ENCODE measurements around the gene ORAI1.
"Not testable (repeated sequence)": the region's sequence is repeated elsewhere in the genome, so short reads cannot be mapped to it uniquely, and the experiment has no call there.

ORAI1 gene

DNA sequence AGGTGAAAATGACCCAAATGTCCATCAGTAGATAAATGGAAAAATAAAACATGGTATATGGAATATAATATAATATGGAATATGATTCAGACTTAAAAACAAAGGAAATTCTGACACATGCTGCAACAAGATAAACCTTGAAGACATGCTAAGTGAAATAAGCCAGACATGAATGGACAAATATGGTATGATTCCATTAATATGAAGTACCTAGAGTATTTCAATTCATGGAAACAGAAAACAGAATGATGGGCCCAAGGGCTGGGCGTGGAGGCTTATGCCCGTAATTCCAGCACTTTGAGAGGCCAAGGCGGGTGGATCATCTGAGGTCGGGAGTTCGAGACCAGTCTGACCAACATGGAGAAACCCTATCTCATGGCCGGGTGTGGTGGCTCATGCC, 22.7 kb upstream of the ORAI1 start:
- no peak for DNase-seq (ENCODE audit: low read depth in 2 of 2)

DNA sequence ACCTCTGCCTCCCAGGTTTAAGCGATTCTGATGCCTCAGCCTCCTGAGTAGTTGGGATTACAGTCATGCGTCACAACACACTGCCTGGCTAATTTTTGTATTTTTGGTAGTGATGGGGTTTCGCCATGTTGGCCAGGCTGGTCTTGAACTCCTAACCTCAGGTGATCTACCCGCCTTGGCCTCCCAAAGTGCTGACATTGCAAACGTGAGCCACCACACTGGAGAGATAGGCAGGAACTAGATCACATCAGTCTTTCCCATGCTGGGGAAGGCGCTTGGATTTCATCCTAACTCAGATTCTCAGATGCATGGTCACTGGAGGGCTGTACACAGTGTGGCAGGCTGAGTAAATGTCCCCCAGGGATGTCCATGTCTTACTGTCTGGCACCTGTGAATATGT, 18.0 kb upstream of the ORAI1 start:
- no peak for DNase-seq (ENCODE audit: low read depth in 2 of 2)

DNA sequence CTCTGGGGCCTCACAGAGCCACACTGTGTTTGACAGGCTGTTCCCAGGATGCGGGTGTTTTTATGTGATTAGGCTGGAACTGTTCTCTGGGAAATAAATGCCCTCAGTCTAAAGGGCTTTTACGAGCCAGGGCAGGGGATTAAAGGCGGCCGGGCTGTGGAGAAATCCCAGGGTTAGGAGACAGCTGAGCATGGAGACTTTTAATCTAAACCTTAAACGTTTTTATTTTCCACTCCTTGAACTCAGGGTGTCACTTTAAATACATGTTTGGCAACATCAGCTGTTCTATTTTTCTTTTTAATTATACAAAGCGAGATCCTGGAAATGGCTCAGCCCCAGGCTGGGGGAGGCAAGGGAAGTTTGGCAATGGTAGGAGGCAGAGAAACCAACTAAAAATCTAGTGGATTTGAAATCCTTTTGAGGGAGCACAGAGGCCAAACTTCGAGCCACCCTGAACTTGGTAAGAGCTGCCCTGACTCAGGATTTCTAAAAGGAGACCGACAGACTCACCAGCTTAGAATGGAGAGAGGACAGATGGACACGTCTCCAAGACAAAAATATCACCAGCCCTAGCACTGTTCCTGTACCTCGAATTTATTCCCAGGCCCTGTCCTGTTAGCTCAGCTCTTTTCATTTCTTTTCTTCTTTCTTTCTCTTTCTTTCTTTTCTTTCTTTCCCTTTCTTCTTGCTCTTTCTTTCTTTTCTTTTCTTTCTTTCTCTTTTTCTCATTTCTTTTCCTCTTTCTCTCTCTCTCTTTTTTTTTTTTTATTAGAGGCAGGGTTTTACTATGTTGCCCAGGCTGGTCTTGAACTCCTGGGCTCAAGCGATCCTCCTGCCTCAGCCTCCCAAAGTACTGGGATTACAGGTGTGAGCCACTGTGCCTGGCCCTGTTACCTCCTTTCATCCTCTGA, 15.8 kb upstream of the ORAI1 start:
- DNase-seq (ENCODE audit: low read depth in 2 of 2) = no peak

DNA sequence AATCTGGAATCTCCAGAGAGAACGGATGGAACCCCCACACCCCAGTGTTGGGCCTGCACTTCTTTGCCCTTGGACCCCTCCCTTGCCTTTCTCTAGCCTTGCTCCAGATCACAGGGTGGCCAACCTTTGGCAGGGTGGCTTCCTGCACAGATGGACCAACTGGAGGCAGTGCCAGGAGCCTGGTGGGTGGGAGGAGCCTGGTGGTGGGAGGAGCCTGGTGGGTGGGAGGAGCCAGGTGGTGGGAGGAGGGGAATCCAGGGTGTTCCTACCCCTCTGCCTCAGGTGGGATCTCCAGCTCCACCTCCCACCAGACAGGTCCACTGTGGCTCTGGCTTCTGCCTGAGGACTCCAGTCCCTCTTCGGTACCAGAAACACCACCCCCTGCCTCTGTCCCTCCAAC, 15.0 kb upstream of the ORAI1 start:
- peak in 1 of 2 donors; percentile 27 for DNase-seq (ENCODE audit: low read depth in 2 of 2)

DNA sequence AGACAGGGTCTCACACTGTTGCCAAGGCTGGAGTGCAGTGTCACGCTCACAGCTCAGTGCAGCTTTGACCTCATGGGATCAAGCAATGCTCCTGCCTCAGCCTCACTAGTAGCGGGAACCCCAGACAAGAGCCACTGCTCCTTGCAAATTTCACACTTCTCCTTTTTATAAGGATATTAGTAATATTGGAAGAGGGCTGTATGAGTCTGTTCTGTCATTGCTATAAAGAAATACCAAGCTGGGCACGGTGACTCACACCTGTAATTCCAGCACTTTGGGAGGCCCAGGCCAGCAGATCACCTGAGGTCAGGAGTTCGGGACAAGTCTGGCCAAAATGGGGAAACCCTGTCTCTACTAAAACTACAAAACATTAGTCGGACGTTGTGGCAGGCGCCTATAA, 12.9 kb upstream of the ORAI1 start:
- DNase-seq (ENCODE audit: low read depth in 2 of 2) = no peak

DNA sequence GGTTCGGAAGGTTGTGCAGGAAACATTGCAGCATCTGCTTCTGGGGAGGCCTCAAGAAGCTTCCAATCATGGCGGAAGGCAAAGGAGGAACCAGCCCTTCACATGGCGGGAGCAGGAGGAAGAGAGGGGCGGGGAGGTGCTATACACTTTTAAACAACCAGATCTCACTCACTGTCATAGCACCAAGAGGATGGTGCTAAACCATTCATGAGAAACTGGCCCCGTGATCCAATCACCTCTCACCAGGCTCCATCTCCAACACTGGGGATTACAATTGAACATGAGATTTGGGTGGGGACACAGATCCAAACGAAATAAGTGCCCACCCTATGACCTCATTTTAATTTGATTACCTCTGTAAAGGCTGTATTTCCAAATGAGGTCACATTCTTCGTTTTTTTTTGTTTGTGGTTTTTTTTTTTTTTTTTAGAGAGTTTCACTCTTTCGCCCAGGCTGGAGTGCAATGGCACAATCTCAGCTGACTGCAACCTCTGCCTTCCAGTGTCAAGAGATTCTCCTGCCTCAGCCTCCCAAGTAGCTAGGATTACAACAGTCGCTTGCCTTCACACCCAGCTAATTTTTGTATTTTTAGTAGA, 11.4 kb upstream of the ORAI1 start:
- no peak for DNase-seq (ENCODE audit: low read depth in 2 of 2)

DNA sequence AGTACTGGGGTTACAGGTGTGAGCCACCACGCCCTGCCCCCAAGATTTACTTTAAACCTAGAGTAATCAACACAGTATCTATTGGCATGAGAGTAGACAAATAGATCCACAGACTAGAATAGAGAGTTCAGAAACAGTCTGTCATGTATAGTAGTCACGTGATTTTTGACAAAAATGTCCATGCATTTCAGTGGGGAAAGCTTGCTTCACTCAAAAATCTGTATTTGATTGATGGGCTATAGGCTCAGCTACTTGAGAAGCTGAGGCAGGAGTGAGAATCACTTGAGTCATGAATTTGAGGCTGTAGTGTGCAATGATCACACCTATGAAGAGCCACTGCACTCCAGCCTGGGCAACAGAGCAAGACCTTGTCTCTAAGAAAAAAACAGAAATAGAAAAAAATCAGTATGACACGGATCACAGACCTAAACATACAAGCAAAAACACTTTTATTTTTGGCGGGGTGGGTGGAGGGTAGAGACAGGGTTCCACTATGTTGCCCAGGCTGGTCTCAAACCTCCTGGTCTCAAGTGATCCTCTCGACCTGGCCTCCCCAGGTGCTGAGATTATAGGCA, 7.6 kb upstream of the ORAI1 start:
- no peak for DNase-seq (ENCODE audit: low read depth in 2 of 2)

DNA sequence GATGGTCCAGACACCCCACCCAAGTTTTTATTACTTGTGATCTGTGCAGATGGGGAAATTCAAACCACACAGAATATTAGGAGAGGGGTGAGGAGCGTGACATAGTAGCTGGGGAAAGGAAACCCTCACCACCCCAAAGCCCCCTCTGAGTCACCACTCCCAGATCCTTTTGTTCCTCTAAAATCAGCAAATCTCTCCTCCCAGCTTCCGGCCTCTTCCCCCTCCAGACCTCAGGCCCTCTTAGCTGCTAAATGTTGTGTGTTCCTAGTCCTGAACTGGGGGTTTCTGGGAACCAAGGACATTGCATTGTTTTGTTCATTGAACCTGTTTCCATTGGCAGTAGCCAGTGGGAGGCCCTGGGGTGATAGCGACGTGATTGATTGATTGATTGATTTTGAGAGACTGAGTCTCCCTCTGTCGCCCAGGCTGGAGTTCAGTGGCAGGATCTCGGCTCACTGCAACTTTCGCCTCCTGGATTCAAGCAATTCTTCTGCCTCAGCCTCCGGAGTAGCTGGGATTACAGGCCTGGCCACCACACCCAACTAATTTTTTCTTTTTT, 5.9 kb upstream of the ORAI1 start:
- no peak for DNase-seq (ENCODE audit: low read depth in 2 of 2)

DNA sequence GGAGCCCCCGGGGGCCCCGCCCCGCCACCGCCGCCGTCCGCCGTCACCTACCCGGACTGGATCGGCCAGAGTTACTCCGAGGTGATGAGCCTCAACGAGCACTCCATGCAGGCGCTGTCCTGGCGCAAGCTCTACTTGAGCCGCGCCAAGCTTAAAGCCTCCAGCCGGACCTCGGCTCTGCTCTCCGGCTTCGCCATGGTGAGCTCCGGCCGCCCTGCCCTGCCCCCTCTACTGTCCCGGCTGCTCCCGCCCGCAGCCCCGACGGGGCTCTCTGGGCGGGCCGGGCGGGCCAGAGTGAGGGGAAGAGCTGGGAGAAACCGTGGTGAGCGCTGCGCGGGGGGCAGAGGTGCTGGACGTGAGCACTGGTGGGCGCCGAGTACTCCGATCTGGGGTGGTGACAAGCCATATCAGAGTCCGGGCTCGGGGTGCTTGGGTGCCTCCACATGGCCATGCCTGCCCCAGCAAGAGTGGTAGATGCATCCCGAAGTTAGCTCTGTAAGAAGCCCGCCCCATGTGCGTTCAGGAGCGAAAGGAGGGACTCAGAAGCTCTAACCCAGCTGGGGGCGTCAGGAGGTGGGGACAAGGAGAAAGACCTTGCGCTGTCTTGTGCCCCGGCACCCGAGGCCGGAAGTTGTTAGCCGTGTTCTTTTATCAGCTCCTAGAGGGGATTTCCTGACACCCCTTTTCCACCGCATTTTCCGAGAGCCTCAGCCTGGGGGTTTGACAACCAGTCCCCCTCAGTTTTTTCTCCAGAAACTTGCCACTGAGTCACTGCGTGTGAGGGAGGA, 717 bp downstream of the ORAI1 start:
- DNase-seq (ENCODE audit: low read depth in 2 of 2) = peak; percentile 81 to 83

DNA sequence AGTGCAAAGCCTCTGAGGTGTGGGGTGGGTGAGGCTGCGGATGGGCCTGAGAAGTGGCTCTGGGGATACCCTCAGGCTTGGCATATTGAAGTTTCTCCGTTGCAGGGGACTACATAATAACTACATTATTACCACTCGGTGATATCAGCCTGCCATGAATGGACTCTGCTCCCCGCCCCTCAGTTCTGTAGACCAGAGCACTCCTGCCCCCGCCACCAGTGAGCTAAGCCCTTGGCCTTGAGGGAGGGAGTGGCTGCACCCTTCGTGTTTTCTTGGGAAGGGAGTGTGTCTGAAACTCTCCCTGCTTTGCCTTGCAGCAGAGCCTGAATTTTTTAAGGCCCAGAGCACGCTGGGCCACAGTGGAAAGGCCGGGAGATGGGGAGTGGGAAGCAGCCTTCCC, 1.7 kb downstream of the ORAI1 start:
- DNase-seq (ENCODE audit: low read depth in 2 of 2) = no peak

DNA sequence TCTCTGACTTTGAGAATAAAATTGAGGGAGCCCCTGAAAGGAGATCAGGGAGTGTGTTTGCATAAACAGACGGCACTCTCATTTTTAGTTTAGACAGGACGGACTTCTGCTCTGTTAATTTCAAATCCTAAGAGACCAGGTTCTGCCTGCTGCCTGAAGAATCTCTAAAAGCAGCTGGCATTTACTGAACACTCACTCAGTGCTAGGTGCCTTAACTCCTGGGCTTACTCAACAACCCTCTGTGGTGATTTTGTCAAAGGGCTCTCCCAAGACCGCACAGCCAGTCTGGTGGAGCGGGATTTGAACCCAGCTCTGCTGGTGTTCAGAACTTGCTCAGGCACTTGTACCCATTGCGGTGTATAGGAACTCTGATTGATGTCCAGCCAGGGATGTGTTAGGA, 2.2 kb downstream of the ORAI1 start:
- DNase-seq (ENCODE audit: low read depth in 2 of 2) = no peak

DNA sequence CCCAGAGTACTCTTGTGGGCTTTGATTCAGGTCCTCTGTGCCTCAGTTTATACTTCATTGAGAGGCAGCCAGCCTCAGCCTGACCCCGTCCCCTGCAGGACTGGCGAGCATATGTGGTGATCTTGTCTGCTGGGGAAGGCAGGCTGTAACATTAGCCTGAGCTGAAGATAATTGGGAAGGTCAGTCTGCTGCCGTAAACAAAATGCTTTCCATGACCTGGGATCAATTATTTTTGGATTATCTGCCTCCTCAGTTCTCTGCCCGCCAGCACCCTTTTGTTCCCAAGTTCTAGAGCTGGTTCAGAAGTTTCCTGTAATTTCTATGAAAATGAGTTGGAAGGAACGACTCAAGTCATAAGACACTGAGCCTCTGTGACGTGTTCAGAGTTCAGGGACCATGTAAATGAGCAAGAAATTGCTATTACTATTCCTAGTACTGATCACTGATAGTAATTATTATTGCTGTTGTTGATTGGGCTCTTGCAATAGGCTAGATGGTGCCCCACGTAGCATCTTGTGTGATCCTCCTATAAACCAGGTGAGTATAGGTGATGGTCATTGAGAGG, 4.5 kb downstream of the ORAI1 start:
- DNase-seq (ENCODE audit: low read depth in 2 of 2) = no peak

DNA sequence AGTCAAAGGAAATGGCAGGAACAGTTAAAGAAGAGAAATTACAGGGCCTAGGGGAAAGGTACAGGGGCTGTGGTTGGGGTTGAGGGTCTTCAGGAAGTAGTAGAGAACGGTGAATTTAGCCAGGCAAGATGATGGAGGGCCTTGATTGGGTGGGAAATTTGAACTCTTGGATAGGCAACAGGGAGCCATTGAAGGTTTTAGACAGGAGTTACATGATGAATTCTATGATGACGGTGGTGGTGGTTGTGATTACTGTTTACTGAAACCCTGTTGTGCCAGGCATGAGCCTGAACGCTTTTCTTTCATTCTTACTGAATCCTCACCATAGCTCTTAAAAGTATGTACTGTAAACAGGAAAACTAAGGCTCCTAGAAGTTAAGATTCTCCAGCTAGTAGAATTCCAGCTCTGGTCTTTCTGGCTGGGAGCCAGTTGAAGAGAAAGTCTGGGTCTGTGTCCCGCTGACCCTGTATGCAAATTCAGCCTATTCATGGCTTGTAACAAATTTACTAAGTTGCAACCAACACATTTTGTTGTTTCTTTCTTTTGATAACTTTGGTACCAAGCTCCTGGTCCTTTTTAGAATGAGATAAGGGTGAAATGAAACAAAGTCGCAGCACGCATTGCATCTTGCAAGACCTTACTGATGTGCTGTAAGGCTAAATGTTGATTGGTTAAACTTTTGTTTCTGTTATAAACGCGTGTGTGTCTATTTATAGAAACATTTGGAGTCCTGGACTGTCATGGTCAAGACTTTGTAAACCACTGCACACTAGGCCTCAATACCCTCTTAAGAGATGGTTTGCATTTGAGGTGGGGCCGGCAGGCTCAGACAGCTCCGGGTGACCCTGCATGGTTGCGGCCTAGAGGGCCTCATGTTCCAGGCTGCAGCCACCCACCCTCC, 6.0 kb downstream of the ORAI1 start:
- no peak for DNase-seq (ENCODE audit: low read depth in 2 of 2)

DNA sequence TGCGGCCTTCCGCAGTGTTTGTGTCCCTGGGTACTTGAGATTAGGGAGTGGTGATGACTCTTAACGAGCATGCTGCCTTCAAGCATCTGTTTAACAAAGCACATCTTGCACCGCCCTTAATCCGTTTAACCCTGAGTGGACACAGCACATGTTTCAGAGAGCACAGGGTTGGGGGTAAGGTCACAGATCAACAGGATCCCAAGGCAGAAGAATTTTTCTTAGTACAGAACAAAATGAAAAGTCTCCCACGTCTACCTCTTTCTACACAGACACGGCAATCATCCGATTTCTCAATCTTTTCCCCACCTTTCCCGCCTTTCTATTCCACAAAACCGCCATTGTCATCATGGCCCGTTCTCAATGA, 7.5 kb downstream of the ORAI1 start:
- not testable (repeated sequence) for DNase-seq (ENCODE audit: low read depth in 2 of 2)

DNA sequence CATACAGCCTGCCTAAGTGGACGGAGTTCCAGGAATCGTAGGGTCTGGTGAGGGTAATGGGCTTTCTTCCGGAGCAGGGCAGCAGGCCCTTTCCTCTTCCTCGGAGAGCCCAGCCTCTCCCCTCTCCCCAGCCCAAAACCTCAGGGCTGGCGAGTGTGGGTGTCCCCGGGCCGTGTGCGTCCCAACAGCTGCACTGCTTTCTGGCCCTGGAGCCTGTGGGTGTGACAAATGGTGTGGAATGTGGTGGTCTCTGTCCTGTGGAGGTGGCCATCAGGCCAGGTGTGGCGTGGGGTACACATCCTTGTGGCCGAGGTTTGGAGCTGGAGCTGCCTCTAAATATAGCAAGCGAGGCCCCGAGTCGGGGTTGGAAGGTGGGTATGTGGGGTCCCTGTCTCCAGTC, 8.5 kb downstream of the ORAI1 start:
- DNase-seq (ENCODE audit: low read depth in 2 of 2) = no peak

DNA sequence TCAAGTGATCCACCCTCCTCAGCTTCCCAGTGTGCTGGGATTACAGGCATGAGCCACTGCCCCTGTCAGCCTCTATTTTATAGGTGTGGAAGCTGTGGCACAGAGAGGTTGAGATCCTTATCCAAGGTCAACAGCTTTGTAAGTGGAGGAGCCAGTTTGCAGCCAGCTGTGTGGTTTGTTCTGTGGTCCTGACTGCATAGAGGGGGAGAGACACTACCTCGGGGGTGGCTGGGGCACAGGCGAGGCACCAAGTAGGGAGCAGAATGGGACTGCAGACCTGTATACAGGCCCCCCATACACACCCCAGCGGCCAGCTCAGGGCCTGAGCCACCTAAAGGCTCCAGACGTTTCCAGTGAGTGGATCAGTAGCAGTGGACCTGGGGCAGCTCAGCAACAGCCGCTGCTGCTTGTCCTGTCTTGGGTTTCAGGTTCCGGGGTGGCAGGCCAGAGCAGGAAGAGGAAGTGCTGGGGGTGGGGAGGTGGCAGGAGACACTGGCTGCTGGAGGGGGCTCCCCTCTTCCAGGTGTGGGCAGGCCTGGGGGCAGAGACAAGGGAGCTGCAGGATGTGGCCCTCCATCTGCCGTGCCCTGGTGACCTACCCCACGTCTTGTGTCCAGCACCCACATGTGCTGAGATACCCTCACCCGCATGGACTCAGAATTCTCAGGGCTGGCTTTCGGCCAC, 11.0 kb downstream of the ORAI1 start:
- DNase-seq (ENCODE audit: low read depth in 2 of 2) = peak; percentile 31 to 34

DNA sequence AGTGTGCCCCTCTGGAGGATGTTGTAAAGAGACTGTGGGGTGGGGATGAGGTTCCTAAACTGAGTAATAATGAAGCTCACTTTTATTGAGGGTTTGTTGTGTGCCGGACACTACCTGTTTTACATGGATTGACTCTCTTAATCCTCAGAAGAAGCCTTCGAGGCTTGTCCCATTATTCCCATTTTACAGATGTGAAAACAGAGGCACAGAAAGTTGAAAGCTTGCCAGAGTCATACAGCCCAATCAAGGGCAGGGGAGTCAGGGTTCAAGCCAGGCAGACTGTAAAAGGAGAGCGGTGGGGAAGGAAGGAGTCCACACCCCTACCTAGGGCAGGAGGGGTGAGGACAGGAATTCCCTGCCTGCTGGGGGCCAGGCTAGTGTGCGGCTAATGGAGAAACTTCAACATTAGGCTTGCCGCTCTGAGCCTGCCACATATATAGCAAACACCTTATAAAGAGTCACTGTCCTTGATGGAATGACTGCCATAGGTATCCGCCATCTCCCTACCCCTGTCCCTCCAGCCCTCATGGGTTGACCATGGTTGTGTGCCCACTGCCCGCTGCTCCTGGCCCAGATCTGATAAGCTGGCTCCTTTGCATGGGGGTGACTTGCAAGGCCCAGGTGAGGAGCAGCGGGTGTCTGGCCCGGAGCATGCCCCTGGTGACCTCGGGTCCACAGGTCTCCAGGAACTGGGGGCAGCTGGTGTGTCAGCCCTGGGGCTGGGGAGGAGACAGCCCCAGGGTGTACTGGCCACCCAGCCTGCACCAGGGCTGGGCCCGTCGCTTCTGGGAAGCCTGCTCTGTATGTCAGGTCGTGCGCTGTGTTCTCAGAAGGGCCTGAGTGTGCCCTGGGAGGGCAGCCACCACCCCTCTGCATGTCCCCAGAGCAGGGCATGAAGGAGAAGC, 12.2 kb downstream of the ORAI1 start:
- DNase-seq (ENCODE audit: low read depth in 2 of 2) = no peak

DNA sequence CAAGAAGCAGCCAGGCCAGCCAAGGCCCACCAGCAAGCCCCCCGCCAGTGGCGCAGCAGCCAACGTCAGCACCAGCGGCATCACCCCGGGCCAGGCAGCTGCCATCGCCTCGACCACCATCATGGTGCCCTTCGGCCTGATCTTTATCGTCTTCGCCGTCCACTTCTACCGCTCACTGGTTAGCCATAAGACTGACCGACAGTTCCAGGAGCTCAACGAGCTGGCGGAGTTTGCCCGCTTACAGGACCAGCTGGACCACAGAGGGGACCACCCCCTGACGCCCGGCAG, 15.0 kb downstream of the ORAI1 start:
- no peak for DNase-seq (ENCODE audit: low read depth in 2 of 2)

DNA sequence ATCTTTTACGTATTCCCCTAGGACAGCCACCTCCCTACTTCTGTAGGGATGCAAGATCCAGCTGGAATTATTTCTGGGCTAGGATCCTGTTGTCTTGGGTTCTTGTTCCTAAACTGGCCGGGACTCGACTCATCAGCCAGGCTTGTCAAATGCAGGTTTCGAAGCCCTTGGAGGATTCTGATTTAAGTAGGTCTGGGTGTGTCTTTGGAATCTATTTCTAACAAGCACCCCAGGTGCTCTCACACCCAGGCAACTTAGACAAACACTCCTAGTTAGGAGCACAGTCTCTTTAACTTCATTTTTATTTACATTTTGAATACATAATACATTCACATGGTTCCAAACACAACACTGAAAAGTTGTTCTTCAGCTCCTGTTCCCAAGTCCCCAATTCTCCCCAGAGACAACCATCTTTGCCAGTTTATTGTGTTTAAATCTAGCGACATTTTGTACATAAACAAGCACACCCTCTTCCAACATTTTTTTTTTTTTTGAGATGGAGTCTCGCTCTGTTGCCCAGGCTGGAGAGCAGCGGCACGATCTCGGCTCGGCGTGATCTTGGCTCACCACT, 22.2 kb downstream of the ORAI1 start:
- no peak for DNase-seq (ENCODE audit: low read depth in 2 of 2)

All from activated CD4-positive, alpha-beta T cell treated with anti-CD3 and anti-CD28 coated beads for 24 hours (primary cell).